ENCODE results near the gene GPC5. TPM values are rescaled to one million over a fixed set of nuclear protein-coding genes. Genes with fewer than 3 reads are reported as not detected.

GPC5 gene
- polyA plus RNA-seq, 2 donors = not detected

GRCh38 chr13:92609376-92609775 is 1211.0 kb downstream of the GPC5 start:
- Histone ChIP-seq H3K4me1 (ENCODE audit: control insufficient read depth in 2 of 2, insufficient read depth in 2 of 2, low read length in 1 of 2) (no peaks in the 10 kb centered on the region), H3K4me3 (ENCODE audit: low read depth in 1 of 2, low read length in 2 of 2) (no peak overlapping the region), H3K27me3 (ENCODE audit: control insufficient read depth in 1 of 2, insufficient read depth in 2 of 2, low read length in 2 of 2) (no peaks in the 10 kb centered on the region), H3K36me3 (ENCODE audit: control insufficient read depth in 2 of 2, insufficient read depth in 2 of 2, low read length in 1 of 2) (no peaks in the 10 kb centered on the region), H3K27ac (ENCODE audit: low read depth in 2 of 2, low read length in 1 of 2) (no peak overlapping the region), H3K9me3 (ENCODE audit: control insufficient read depth in 2 of 2, insufficient read depth in 1 of 2, low read depth in 1 of 2, low read length in 1 of 2) (no peaks in the 10 kb centered on the region)
- 53 to 60% methylated on average over 2 of the region's 2 CpGs for WGBS, 2 donors

- H3K9me3 ChIP-seq (ENCODE audit: control insufficient read depth in 2 of 2, insufficient read depth in 1 of 2, low read depth in 1 of 2, low read length in 1 of 2) = no peaks in the 10 kb centered on the region
- no peaks in the 10 kb centered on the region for H3K4me1 ChIP-seq (ENCODE audit: control insufficient read depth in 2 of 2, insufficient read depth in 2 of 2, low read length in 1 of 2)
- H3K27me3 ChIP-seq (ENCODE audit: control insufficient read depth in 1 of 2, insufficient read depth in 2 of 2, low read length in 2 of 2) = no peaks in the 10 kb centered on the region
- H3K4me3 ChIP-seq (ENCODE audit: low read depth in 1 of 2, low read length in 2 of 2) = no peak overlapping the region
- H3K36me3 ChIP-seq (ENCODE audit: control insufficient read depth in 2 of 2, insufficient read depth in 2 of 2, low read length in 1 of 2) = no peaks in the 10 kb centered on the region
- whole genome bisulfite sequencing, 2 donors = 90 to 92% methylated on average over 3 of the region's 3 CpGs
- H3K27ac ChIP-seq (ENCODE audit: low read depth in 2 of 2, low read length in 1 of 2) = no peak overlapping the region
Observed at GRCh38 chr13:92612892-92613291, 1214.5 kb downstream of the GPC5 start.

- Histone ChIP-seq H3K27ac (ENCODE audit: low read depth in 2 of 2, low read length in 1 of 2) (no peak overlapping the region), H3K27me3 (ENCODE audit: control insufficient read depth in 1 of 2, insufficient read depth in 2 of 2, low read length in 2 of 2) (no peaks in the 10 kb centered on the region), H3K4me3 (ENCODE audit: low read depth in 1 of 2, low read length in 2 of 2) (no peak overlapping the region), H3K36me3 (ENCODE audit: control insufficient read depth in 2 of 2, insufficient read depth in 2 of 2, low read length in 1 of 2) (no peaks in the 10 kb centered on the region), H3K4me1 (ENCODE audit: control insufficient read depth in 2 of 2, insufficient read depth in 2 of 2, low read length in 1 of 2) (no peaks in the 10 kb centered on the region), H3K9me3 (ENCODE audit: control insufficient read depth in 2 of 2, insufficient read depth in 1 of 2, low read depth in 1 of 2, low read length in 1 of 2) (no peaks in the 10 kb centered on the region)
Observed at GRCh38 chr13:92613921-92614320, 1215.5 kb downstream of the GPC5 start.

DNA sequence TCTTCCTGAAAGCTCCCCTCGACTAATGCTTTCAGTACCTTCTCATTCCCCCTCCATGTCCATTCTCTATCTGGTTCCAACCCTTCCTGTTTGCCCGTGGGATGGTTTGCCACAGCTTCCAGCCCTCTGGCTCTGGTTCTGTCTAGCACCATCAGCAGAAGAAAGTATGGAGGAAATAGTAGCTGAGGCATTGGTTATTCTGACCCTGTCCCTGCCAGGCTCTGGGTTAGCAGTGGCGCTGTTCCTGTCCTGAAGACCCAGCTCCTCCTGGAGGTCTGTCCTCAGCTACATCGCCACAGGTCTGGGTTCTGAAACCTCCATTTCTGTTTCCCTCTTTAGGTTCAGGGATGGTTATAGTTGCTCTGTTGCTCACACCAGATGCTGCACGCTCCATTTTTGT is 1223.6 kb downstream of the GPC5 start:
- H3K27ac ChIP-seq (ENCODE audit: low read depth in 2 of 2, low read length in 1 of 2) = no peak overlapping the region
- H3K27me3 ChIP-seq (ENCODE audit: control insufficient read depth in 1 of 2, insufficient read depth in 2 of 2, low read length in 2 of 2) = no peaks in the 10 kb centered on the region
- H3K4me1 ChIP-seq (ENCODE audit: control insufficient read depth in 2 of 2, insufficient read depth in 2 of 2, low read length in 1 of 2) = no peaks in the 10 kb centered on the region
- no peak overlapping the region for H3K4me3 ChIP-seq (ENCODE audit: low read depth in 1 of 2, low read length in 2 of 2)
- H3K36me3 ChIP-seq (ENCODE audit: control insufficient read depth in 2 of 2, insufficient read depth in 2 of 2, low read length in 1 of 2) = no peaks in the 10 kb centered on the region
- WGBS, 2 donors = 89% methylated on average over 5 of the region's 5 CpGs
- H3K9me3 ChIP-seq (ENCODE audit: control insufficient read depth in 2 of 2, insufficient read depth in 1 of 2, low read depth in 1 of 2, low read length in 1 of 2) = no peaks in the 10 kb centered on the region

- H3K9me3 ChIP-seq (ENCODE audit: control insufficient read depth in 2 of 2, insufficient read depth in 1 of 2, low read depth in 1 of 2, low read length in 1 of 2) = no peaks in the 10 kb centered on the region
- H3K4me3 ChIP-seq (ENCODE audit: low read depth in 1 of 2, low read length in 2 of 2) = no peak overlapping the region
- H3K27ac ChIP-seq (ENCODE audit: low read depth in 2 of 2, low read length in 1 of 2) = no peak overlapping the region
- H3K27me3 ChIP-seq (ENCODE audit: control insufficient read depth in 1 of 2, insufficient read depth in 2 of 2, low read length in 2 of 2) = no peaks in the 10 kb centered on the region
- H3K36me3 ChIP-seq (ENCODE audit: control insufficient read depth in 2 of 2, insufficient read depth in 2 of 2, low read length in 1 of 2) = no peaks in the 10 kb centered on the region
- H3K4me1 ChIP-seq (ENCODE audit: control insufficient read depth in 2 of 2, insufficient read depth in 2 of 2, low read length in 1 of 2) = no peaks in the 10 kb centered on the region
- 83 to 89% methylated on average over 3 of the region's 3 CpGs for WGBS, 2 donors
Observed at GRCh38 chr13:92622905-92623304, 1224.5 kb downstream of the GPC5 start.

DNA sequence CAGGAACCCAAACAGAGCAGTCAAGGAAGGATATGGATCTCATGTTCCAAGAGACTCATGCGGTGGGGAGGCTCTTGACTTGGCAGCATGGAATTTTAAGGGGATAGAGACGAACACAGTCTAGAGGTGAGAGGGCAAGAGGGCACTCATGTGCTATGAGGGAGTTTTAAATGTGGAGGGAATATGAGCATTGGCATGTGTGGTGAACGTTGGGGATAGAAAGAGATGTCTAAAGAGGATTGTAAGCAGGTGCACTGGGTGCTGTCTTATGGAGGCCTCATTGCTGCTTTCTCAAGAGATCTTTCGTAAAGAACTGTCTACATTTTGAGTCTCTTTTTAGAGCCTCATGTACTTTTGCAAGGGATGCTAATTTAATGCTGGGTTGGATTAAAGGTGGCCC is 1227.9 kb downstream of the GPC5 start:
- Histone ChIP-seq H3K4me3 (ENCODE audit: low read depth in 1 of 2, low read length in 2 of 2) (no peak overlapping the region), H3K4me1 (ENCODE audit: control insufficient read depth in 2 of 2, insufficient read depth in 2 of 2, low read length in 1 of 2) (no peaks in the 10 kb centered on the region), H3K9me3 (ENCODE audit: control insufficient read depth in 2 of 2, insufficient read depth in 1 of 2, low read depth in 1 of 2, low read length in 1 of 2) (no peaks in the 10 kb centered on the region), H3K36me3 (ENCODE audit: control insufficient read depth in 2 of 2, insufficient read depth in 2 of 2, low read length in 1 of 2) (no peaks in the 10 kb centered on the region), H3K27me3 (ENCODE audit: control insufficient read depth in 1 of 2, insufficient read depth in 2 of 2, low read length in 2 of 2) (no peaks in the 10 kb centered on the region), H3K27ac (ENCODE audit: low read depth in 2 of 2, low read length in 1 of 2) (no peak overlapping the region)
- whole genome bisulfite sequencing, 2 donors = 73 to 76% methylated on average over 4 of the region's 4 CpGs

DNA sequence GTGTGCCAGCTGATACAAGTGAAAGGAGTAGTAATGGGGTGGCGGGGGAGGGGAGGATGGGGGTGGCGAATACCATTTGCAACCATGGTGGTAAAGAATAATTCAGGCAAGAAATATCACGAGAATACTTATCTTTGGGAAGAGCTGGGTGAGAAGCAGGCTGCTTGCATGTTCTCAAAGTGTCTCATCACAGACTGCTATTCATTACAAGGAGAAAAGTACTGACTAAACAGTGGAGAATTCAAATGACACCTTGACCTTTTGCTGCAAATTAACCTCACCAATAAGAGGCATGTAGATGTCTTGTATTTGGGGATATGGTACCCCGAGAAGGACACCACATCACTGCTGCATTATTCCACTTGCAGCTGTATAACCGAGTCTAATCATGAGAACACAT is 1242.5 kb downstream of the GPC5 start:
- H3K27ac ChIP-seq (ENCODE audit: low read depth in 2 of 2, low read length in 1 of 2) = no peak overlapping the region
- WGBS, 2 donors = 76 to 78% methylated on average over 5 of the region's 5 CpGs
- no peaks in the 10 kb centered on the region for H3K27me3 ChIP-seq (ENCODE audit: control insufficient read depth in 1 of 2, insufficient read depth in 2 of 2, low read length in 2 of 2)
- H3K4me1 ChIP-seq (ENCODE audit: control insufficient read depth in 2 of 2, insufficient read depth in 2 of 2, low read length in 1 of 2) = no peaks in the 10 kb centered on the region
- no peak overlapping the region for H3K4me3 ChIP-seq (ENCODE audit: low read depth in 1 of 2, low read length in 2 of 2)
- no peaks in the 10 kb centered on the region for H3K9me3 ChIP-seq (ENCODE audit: control insufficient read depth in 2 of 2, insufficient read depth in 1 of 2, low read depth in 1 of 2, low read length in 1 of 2)
- no peaks in the 10 kb centered on the region for H3K36me3 ChIP-seq (ENCODE audit: control insufficient read depth in 2 of 2, insufficient read depth in 2 of 2, low read length in 1 of 2)

GRCh38 chr13:92649140-92649813 is 1250.9 kb downstream of the GPC5 start:
- Histone ChIP-seq H3K27ac (ENCODE audit: low read depth in 2 of 2, low read length in 1 of 2) (no peak overlapping the region), H3K27me3 (ENCODE audit: control insufficient read depth in 1 of 2, insufficient read depth in 2 of 2, low read length in 2 of 2) (no peaks in the 10 kb centered on the region), H3K9me3 (ENCODE audit: control insufficient read depth in 2 of 2, insufficient read depth in 1 of 2, low read depth in 1 of 2, low read length in 1 of 2) (no peaks in the 10 kb centered on the region), H3K36me3 (ENCODE audit: control insufficient read depth in 2 of 2, insufficient read depth in 2 of 2, low read length in 1 of 2) (no peaks in the 10 kb centered on the region), H3K4me1 (ENCODE audit: control insufficient read depth in 2 of 2, insufficient read depth in 2 of 2, low read length in 1 of 2) (no peaks in the 10 kb centered on the region), H3K4me3 (ENCODE audit: low read depth in 1 of 2, low read length in 2 of 2) (no peak overlapping the region)

- H3K9me3 ChIP-seq (ENCODE audit: control insufficient read depth in 2 of 2, insufficient read depth in 1 of 2, low read depth in 1 of 2, low read length in 1 of 2) = peaks cover 0 to 3% of the 10 kb centered on the region in 2 donors
- 88 to 93% methylated on average over 1 of the region's 1 CpG for WGBS, 2 donors
- no peak overlapping the region for H3K4me3 ChIP-seq (ENCODE audit: low read depth in 1 of 2, low read length in 2 of 2)
- no peaks in the 10 kb centered on the region for H3K36me3 ChIP-seq (ENCODE audit: control insufficient read depth in 2 of 2, insufficient read depth in 2 of 2, low read length in 1 of 2)
- H3K27ac ChIP-seq (ENCODE audit: low read depth in 2 of 2, low read length in 1 of 2) = no peak overlapping the region
- no peaks in the 10 kb centered on the region for H3K27me3 ChIP-seq (ENCODE audit: control insufficient read depth in 1 of 2, insufficient read depth in 2 of 2, low read length in 2 of 2)
- H3K4me1 ChIP-seq (ENCODE audit: control insufficient read depth in 2 of 2, insufficient read depth in 2 of 2, low read length in 1 of 2) = no peaks in the 10 kb centered on the region
Observed at GRCh38 chr13:92656103-92656502, 1257.7 kb downstream of the GPC5 start.

- Histone ChIP-seq H3K27ac (ENCODE audit: low read depth in 2 of 2, low read length in 1 of 2) (no peak overlapping the region), H3K4me1 (ENCODE audit: control insufficient read depth in 2 of 2, insufficient read depth in 2 of 2, low read length in 1 of 2) (no peaks in the 10 kb centered on the region), H3K27me3 (ENCODE audit: control insufficient read depth in 1 of 2, insufficient read depth in 2 of 2, low read length in 2 of 2) (no peaks in the 10 kb centered on the region), H3K36me3 (ENCODE audit: control insufficient read depth in 2 of 2, insufficient read depth in 2 of 2, low read length in 1 of 2) (no peaks in the 10 kb centered on the region), H3K9me3 (ENCODE audit: control insufficient read depth in 2 of 2, insufficient read depth in 1 of 2, low read depth in 1 of 2, low read length in 1 of 2) (peaks cover 0 to 3% of the 10 kb centered on the region in 2 donors), H3K4me3 (ENCODE audit: low read depth in 1 of 2, low read length in 2 of 2) (no peak overlapping the region)
- WGBS, 2 donors = 78 to 86% methylated on average over 7 of the region's 7 CpGs
Observed at GRCh38 chr13:92656648-92657047, 1258.2 kb downstream of the GPC5 start.

Data from esophagus (tissue), 2 donors.